Measurements from ENCODE around the gene MYADM.
"Not testable (repeated sequence)": the region's sequence is repeated elsewhere in the genome, so short reads cannot be mapped to it uniquely, and the experiment has no call there.

The MYADM gene, protein sequence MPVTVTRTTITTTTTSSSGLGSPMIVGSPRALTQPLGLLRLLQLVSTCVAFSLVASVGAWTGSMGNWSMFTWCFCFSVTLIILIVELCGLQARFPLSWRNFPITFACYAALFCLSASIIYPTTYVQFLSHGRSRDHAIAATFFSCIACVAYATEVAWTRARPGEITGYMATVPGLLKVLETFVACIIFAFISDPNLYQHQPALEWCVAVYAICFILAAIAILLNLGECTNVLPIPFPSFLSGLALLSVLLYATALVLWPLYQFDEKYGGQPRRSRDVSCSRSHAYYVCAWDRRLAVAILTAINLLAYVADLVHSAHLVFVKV

DNA sequence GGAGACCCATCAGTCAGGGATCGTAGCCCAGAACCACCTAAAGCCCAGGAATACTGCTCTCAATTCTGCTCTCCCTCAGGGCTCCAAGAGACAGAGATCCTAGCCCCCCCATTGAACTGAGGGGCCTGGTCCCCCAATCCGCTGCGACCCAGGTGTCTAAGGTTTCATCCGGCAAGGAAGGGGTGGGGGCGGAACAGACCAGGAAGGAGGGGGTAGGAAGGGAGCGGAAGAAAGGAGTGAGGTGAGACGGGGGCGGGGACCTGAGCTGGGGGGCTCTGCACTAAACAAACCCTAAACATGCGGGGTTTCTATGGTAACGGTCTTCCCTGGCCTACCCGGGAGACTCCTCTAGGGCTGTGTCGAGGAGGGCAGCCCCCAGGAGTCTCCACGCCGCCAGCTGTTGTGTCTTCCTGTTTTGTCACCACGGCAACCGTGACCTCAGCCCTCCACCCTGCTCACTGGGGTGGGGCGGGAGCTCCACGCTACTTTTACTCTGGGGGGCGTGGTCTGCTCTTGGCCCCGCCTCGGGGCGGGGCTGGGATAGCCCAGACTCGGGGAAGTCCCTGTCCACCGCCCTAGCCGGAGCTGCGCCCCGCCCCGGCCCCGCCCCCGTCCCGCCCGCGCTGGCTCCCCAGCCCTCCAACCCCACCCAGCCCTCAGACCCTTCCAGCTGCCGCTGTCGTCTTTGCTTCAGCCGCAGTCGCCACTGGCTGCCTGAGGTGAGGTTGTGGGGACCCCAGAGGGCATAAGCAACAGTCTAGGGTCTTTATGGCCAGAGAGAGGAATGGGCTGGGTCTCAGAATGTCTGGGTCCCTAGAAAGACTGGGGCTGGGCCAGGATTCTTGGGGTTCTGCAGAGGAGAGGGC lies at the start of gene MYADM:
Gene MYADM, plus strand, starts transcription at position 659 of the 866 bp plus-strand sequence. CDS start 5,647 bp downstream, outside the sequence.
- peak; percentile 99 for DNase-seq (ENCODE audit: low read depth)

DNA sequence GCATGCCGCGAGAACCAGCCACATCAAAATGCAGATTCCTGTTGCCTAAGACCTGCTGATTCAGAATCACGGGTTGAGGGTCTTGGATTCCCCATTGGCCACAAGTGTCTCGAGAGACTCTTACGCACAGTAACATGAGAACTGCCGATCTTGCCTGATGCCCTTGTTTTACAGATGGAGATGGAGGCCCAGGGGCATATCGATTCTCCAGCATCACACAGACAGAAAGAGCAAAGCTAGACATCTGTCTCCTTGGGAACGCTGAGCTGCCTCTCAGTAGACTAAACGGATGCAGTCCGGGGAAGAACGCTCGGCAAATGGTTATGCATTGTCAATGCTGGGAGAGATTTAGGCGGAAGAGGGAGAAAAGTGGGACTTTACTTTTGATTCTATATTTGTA lies 48.9 kb upstream of the MYADM start:
- no peak for DNase-seq (ENCODE audit: low read depth)

GRCh38 chr19:53819861-53820260 lies 47.8 kb upstream of the MYADM start:
- no peak for DNase-seq (ENCODE audit: low read depth)

DNA sequence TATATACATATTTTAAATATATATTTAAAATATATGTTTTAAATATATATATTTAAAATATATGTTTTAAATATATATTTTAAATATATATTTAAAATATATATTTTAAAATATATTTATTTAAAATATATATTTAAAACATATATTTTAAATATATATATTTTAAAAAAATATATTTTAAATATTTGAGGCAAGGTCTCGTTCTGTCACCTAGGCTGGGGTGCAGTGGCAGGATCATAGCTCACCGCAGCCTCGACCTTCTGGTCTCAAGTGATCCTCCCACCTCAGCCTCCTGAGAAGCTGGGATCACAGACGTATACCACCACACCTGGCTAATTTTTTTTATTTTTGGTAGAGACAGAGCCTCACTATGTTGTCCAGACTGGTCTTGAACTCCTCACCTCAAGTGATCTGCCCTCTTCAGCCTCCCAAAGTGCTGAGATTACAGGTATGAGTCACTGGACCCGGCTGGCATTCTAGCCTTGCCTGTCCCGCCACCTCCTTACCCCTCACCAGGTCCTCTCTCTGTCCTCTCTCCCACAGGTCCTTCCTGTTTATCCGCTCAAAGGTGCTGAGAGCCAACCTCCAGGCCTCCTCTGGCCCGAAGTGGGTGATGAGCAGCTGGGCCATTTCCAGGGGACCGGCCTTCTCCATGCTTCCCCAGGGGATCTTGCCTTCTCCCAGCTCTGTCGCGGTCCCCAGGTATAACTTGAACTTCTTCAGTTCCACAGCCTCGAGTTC lies 44.1 kb upstream of the MYADM start:
- no peak for DNase-seq (ENCODE audit: low read depth)

DNA sequence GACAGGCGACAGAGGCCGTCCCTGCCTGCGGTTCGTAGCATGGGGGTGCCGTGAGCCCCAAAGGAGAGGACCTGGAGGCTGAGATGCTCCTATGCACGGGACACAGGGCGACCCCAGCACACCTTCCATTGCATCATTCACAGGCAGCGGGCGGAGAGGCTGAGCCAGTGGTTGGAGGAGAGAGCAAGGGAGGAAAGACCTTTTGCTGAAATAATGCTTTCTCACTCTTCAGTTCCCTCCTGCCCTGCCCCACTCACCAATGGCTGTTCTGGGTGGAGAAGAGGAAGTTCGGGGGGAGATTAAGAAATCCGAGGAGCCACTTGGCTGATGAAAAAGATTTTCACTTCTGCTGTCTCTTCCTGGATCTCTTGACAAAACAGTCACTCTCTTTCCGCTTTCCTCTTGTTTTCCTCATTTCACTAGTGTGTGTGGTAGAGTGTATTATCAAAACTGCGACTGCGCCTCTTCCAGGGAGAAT lies 43.5 kb upstream of the MYADM start, which contains the start of gene NLRP12:
Gene NLRP12, minus strand, starts transcription at position 181 of the 478 bp plus-strand sequence. Its CDS starts 140 bp downstream, at position 41.
- no peak for DNase-seq (ENCODE audit: low read depth)

- DNase-seq (ENCODE audit: low read depth): no peak
These were observed 40.8 kb upstream of the MYADM start for GRCh38 chr19:53826876-53827275.

- DNase-seq (ENCODE audit: low read depth): no peak
These were observed 39.2 kb upstream of the MYADM start for GRCh38 chr19:53828531-53828930.

DNA sequence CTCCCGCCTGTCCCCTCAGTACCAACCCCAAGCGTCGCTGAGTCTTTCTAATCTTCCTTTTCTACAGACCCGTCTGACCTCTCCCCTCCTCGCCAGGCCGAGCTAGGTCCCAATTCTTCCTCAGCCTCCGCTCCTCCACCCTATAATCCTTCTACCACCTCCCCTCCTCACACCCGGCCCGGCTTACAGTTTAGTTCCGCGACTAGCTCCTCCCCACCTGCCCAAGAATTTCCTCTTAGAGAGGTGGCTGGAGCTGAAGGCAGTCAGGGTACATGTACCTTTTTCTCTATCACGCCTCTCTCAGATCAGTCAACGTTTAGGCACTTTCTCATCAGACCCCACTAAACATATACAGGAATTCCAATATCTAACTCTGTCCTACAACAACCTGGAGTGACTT lies 34.8 kb upstream of the MYADM start:
- not testable (repeated sequence) for DNase-seq (ENCODE audit: low read depth)

- not testable (repeated sequence) for DNase-seq (ENCODE audit: low read depth)
These were observed 29.2 kb upstream of the MYADM start for GRCh38 chr19:53838446-53838845.

GRCh38 chr19:53840241-53840640 lies 27.4 kb upstream of the MYADM start:
- not testable (repeated sequence) for DNase-seq (ENCODE audit: low read depth)

GRCh38 chr19:53840914-53841313 lies 26.8 kb upstream of the MYADM start:
- not testable (repeated sequence) for DNase-seq (ENCODE audit: low read depth)

- DNase-seq (ENCODE audit: low read depth): no peak
These were observed 22.8 kb upstream of the MYADM start for GRCh38 chr19:53844849-53845246.

DNA sequence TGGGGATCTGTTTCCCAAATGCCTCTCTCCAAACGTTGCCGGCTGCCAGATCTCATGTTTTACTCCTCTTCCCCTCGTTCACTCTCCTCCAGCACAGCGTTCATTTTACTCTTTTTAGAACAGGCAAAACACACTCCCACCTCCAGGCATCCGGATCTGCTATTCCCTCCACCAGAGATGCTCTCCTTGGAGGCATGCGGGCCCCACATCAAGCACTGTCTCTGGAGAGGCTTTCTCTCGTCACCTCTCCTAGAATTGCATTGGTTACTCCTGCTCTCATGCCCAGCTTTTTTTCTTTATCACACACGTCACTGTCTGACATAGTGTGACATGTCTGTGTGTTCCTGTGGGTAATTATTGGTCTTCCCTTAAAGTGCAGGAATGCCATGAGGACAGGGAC lies 20.1 kb upstream of the MYADM start:
- DNase-seq (ENCODE audit: low read depth): no peak

DNA sequence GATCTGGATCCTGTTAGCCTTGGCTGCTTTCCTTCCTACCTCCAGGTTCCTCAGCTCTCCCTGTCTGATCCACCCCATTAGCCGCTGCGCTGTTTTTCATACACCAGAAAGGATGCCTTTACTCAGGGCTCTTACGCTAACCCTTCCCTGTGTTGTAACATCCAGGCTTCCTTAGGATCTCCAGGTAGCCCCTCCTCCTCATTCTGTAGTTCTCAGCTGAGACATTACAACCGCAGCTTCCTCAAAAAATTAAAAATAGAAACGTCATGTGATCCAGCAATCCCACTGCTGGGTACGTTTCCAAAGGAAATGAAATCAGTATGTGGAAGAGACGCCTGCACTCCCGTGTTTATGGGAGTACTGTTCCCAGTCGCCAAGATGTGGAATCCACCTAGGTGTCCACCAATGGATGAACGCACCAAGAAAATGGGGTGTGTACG lies 18.4 kb upstream of the MYADM start:
- DNase-seq (ENCODE audit: low read depth): no peak

DNA sequence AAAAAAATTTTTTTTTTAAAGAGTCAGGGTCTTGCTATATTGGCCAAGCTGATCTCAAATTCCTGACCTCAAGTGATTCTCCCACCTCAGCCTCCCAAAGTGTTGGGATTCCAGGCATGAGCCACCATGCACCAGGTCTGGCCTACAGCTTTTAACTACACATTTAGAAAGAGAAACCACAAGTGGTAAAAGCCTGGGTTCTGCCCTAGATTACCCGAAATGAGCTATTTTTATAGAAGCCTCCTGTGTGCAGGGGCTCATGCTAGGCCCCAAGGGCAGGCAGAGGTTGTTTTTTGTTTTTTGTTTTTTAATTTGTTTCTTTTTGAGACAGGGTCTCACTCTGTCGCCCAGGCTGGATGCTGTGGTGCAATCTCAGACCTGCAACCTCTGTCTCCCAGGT lies 14.0 kb upstream of the MYADM start:
- DNase-seq (ENCODE audit: low read depth): no peak

GRCh38 chr19:53864308-53864836 lies 3.3 kb upstream of the MYADM start:
- DNase-seq (ENCODE audit: low read depth): no peak

GRCh38 chr19:53865523-53865917 lies 2.2 kb upstream of the MYADM start:
- no peak for DNase-seq (ENCODE audit: low read depth)

- DNase-seq (ENCODE audit: low read depth): peak; percentile 42
These were observed 1.5 kb upstream of the MYADM start for GRCh38 chr19:53865918-53866864.

- no peak for DNase-seq (ENCODE audit: low read depth)
These were observed 838 bp upstream of the MYADM start for GRCh38 chr19:53866865-53867224.

DNA sequence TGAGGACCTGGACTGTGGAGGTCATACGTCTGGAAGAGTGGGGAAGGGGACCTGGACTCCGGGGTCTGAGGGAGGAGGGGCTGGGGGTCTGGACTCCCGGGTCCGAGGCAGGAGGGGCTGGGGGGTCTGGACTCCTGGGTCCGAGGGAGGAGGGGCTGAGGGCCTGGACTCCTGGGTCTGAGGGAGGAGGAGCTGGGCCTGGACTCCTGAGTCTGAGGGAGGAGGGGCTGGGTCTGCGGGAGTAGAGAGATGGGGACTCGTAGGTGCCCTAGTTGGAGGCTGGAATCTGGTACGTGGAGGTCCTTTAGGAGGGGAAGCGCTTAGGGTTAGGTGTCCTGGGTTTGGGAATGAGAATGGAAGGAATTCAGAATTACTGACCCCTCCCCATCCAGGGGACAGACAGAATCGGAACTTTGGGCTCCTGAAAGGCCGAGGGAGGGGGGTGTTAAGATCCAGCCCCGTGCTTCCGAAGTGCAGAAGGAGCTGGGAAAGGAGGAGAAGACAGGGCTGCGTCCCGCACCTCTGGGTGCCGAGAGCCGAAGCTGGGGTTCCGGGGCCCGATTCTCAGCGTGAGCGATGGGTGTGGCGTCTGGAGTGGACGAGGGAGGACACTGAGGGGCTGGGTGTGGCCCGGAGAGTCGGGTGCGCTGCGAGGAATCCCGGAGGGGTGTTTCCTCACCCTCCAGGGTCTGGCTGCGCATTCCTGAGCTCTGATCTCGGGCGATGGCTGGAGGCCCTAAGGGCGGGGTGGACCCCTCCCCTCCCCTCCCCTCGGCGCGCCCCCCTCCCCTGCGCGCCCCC lies 608 bp downstream of the MYADM start:
- no peak for DNase-seq (ENCODE audit: low read depth)
